IPS DF 6.9 (cell line): Measurements from ENCODE around the gene SKP1.

Experiments used
- DNase-seq: peaks from one replicate; pipeline ENCODE4 v3.0.0-alpha.2; 2013; ENCODE audit warnings: low read depth, low spot score
- H3K27ac ChIP-seq: one replicate; pipeline ENCODE4 v1.5.1; 2013; ENCODE audit warnings: low read length, control low read depth
- H3K27me3 ChIP-seq: 2 replicates; pipeline ENCODE4 v1.6.1; 2013; ENCODE audit warnings: mild to moderate bottlenecking, low read length; ENCODE audit not compliant: control insufficient read depth, insufficient read depth
- H3K36me3 ChIP-seq: 2 replicates; pipeline ENCODE4 v1.6.1; 2013; ENCODE audit warnings: low read length; ENCODE audit not compliant: control insufficient read depth, insufficient read depth
- H3K4me1 ChIP-seq: 2 replicates; pipeline ENCODE4 v1.6.1; 2013; ENCODE audit warnings: low read length; ENCODE audit not compliant: control insufficient read depth, insufficient read depth
- H3K4me3 ChIP-seq: 2 replicates; pipeline ENCODE4 v1.5.1; 2013; ENCODE audit warnings: mild to moderate bottlenecking, low read length
- H3K9me3 ChIP-seq: 2 replicates; pipeline ENCODE4 v1.6.1; 2013; ENCODE audit warnings: low read length, inconsistent platforms; ENCODE audit not compliant: control insufficient read depth, insufficient read depth
- WGBS: extraction: QIAGEN DNeasy Blood & Tissue Kit; methylation state at CpG from one replicate; pipeline ENCODE4 v1.1.7; 2013; ENCODE audit warnings: mixed read lengths, missing lambda C conversion rate; ENCODE audit not compliant: insufficient read length, insufficient coverage; 5-methylcytosine and 5-hydroxymethylcytosine counted together

SKP1 gene

GRCh38 chr5:134207696-134208095 is 30.9 kb upstream of the SKP1 start:
- Histone ChIP-seq H3K4me1 (no peaks in the 10 kb centered on the region; the same call in 1 of the 2 replicates), H3K36me3 (peaks cover 9% of the 10 kb centered on the region; the same call in 1 of the 2 replicates), H3K9me3 (no peaks in the 10 kb centered on the region), H3K4me3 (no peak overlapping the region), H3K27me3 (no peaks in the 10 kb centered on the region), H3K27ac (no peak overlapping the region)
- WGBS: no CpG with 5 or more reads among the region's 1 CpG
- no peak for DNase-seq

GRCh38 chr5:134206627-134207160 is 29.9 kb upstream of the SKP1 start:
- peaks cover 9% of the 10 kb centered on the region; the same call in 1 of the 2 replicates for H3K36me3 ChIP-seq
- DNase-seq: no peak
- WGBS: no CpG with 5 or more reads among the region's 7 CpGs
- H3K27ac ChIP-seq: no peak overlapping the region
- no peaks in the 10 kb centered on the region; the same call in 1 of the 2 replicates for H3K4me1 ChIP-seq
- no peaks in the 10 kb centered on the region for H3K27me3 ChIP-seq
- H3K9me3 ChIP-seq: no peaks in the 10 kb centered on the region
- H3K4me3 ChIP-seq: no peak overlapping the region

DNA sequence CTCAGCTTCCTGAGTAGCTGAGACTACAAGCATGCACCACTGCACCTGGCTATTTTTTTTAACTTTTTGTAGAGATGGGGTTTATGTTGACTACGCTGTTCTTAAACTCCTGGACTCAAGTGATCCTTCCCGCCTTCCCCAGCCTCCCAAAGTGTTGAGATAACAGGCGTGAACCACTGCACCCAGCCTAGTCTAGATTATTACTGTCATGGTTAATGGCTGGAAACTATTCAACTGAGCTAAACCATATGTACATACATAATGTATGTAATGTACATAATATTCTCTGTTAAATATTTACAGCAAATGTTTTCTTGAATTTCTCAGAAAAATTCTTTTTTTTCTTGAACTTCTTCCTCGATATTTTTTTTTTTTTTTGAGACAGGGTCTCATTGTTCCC is 27.8 kb upstream of the SKP1 start:
- Histone ChIP-seq H3K9me3 (no peaks in the 10 kb centered on the region), H3K4me1 (no peaks in the 10 kb centered on the region), H3K36me3 (peaks cover 14% of the 10 kb centered on the region; the same call in 1 of the 2 replicates), H3K27ac (no peak overlapping the region), H3K27me3 (no peaks in the 10 kb centered on the region), H3K4me3 (no peak overlapping the region)
- no CpG with 5 or more reads among the region's 4 CpGs for WGBS
- DNase-seq: no peak

- Histone ChIP-seq H3K4me1 (no peaks in the 10 kb centered on the region), H3K36me3 (peaks cover 18% of the 10 kb centered on the region; the same call in 1 of the 2 replicates), H3K27ac (no peak overlapping the region), H3K9me3 (no peaks in the 10 kb centered on the region), H3K4me3 (no peak overlapping the region), H3K27me3 (no peaks in the 10 kb centered on the region)
- DNase-seq: no peak
- WGBS: no CpG with 5 or more reads among the region's 3 CpGs
These were observed 26.9 kb upstream of the SKP1 start for GRCh38 chr5:134203630-134204029.

DNA sequence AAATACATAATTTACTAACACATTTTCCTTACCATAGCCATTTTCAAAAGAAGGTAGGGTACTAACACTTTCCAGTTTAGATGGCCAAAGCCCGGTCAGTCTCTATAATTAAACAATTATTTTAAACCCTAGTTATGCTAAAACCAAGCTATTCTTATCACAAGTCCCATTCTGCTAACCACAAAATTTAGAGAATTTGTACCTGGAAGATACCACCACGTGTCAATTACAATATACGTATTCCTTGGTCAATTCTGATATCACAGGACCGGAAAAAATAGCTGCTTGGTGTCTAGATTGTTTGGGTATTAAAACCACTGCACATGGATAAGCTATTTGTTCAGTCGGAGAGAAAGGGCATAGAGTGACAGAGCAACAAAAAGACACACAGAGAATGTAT is 18.9 kb upstream of the SKP1 start:
- peaks cover 16% of the 10 kb centered on the region; the same call in 1 of the 2 replicates for H3K36me3 ChIP-seq
- no CpG with 5 or more reads among the region's 5 CpGs for WGBS
- no peak for DNase-seq

GRCh38 chr5:134189031-134189430 is 12.3 kb upstream of the SKP1 start:
- Histone ChIP-seq H3K9me3 (no peaks in the 10 kb centered on the region), H3K4me1 (no peaks in the 10 kb centered on the region), H3K27ac (no peak overlapping the region), H3K4me3 (no peak overlapping the region), H3K27me3 (no peaks in the 10 kb centered on the region), H3K36me3 (no peaks in the 10 kb centered on the region)
- DNase-seq: no peak
- no CpG with 5 or more reads among the region's 3 CpGs for WGBS

More for the DNA sequence above, 18.9 kb upstream of the SKP1 start:
- H3K27me3 ChIP-seq: no peaks in the 10 kb centered on the region
- no peak overlapping the region for H3K27ac ChIP-seq
- no peaks in the 10 kb centered on the region for H3K9me3 ChIP-seq
- H3K4me1 ChIP-seq: no peaks in the 10 kb centered on the region
- no peak overlapping the region for H3K4me3 ChIP-seq

DNA sequence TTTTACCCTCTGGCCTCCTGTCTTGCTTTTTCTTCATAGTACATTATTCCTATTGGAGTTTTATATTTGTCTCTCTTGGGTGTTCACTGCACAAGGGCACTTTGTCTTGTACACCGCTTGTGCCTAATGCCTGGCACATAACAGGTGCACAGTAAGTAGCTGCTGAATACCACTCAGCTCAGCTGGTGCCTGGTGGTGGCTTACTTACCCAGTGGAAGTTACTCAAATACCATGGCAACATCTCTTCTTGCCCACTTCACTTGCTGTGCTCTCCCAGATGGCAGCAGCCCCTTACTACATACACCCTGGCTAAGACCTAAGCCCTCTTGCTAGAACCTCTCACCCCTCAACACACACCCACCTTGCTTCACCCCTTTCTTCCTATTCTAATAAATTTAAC is 11.3 kb upstream of the SKP1 start:
- WGBS: no CpG with 5 or more reads among the region's 1 CpG

DNA sequence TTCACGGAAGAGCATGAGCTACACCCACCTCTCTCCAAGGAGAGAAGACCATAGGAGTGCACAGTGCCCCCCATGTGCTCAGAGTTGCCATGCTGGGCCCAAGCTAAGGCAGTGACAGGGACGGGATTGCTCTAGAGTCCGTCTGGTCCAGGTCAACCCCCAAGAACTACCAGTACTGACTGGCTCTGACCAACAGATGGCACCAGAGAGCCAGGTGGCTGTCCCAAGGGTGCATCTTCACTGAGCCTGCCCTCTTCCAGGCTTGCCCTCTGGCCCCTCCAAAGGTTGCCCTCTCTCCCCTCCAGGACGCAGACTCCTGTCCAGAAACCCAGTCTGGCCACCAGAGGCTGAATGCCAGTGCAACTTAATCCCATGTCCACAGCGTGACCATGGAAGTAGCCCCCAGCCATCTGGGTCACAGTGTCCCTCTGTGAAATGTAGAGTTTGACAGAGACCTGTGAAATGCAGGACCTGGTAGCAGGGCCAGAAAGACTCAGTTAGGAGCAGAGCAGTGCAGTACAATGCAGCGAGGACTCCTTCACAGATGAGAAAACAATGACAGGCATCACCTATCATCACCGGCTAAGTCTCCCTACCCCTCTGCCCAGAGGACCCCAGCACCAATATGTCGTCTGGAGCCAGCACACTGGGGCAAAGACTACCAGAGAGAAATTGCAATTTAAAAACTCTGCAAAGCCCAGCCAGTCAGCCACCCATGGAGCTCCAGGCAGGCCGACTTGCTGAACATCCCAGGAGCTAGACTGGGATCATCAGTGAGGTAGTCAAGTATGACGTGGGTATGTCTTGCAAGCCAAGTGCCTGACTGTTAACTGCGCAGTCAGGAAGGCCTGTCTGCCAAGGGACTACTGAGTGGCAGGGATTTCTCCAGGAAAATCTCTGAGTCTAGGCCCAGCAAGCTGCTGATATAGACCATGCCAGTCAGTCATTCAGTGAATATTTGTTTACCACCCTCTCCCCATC is 7.7 kb upstream of the SKP1 start:
- Histone ChIP-seq H3K9me3 (no peaks in the 10 kb centered on the region), H3K4me1 (no peaks in the 10 kb centered on the region), H3K27me3 (no peaks in the 10 kb centered on the region), H3K36me3 (no peaks in the 10 kb centered on the region), H3K27ac (no peak overlapping the region), H3K4me3 (no peak overlapping the region)
- DNase-seq: peak; percentile 67
- no CpG with 5 or more reads among the region's 11 CpGs for WGBS

More for the DNA sequence above, 11.3 kb upstream of the SKP1 start:
- Histone ChIP-seq H3K27ac (no peak overlapping the region), H3K27me3 (no peaks in the 10 kb centered on the region), H3K4me3 (no peak overlapping the region), H3K4me1 (no peaks in the 10 kb centered on the region), H3K9me3 (no peaks in the 10 kb centered on the region), H3K36me3 (no peaks in the 10 kb centered on the region)
- no peak for DNase-seq

DNA sequence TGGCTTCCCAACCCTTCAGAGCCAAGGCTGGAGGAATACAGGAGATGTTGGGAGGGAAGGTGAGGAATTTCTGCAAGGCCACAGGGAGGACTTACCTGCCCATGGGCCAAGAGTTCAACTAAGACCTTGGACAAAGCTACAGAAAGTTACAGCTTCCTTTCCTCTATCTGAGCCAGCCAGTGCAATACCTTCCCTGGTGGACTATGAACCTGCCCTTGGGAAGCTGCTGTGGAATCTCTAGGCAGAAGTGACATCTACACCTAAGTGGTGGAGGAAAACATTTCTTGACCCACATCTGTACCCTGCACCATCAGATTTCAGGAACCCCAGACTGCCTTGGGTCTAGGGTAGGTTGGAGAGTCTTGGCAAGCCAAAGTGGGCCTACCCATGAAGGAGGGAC is 6.7 kb upstream of the SKP1 start:
- Histone ChIP-seq H3K4me3 (no peak overlapping the region), H3K4me1 (no peaks in the 10 kb centered on the region), H3K36me3 (no peaks in the 10 kb centered on the region), H3K27me3 (no peaks in the 10 kb centered on the region), H3K9me3 (no peaks in the 10 kb centered on the region), H3K27ac (no peak overlapping the region)
- DNase-seq: no peak

GRCh38 chr5:134178096-134178419 is 1.3 kb upstream of the SKP1 start:
- Histone ChIP-seq H3K36me3 (0 out of 2 replicates have a peak, but pooled peaks cover 3% of the 10 kb centered on the region), H3K9me3 (no peaks in the 10 kb centered on the region), H3K4me1 (peaks cover 2% of the 10 kb centered on the region; the same call in 1 of the 2 replicates), H3K27ac (no peak overlapping the region), H3K4me3 (no peak overlapping the region), H3K27me3 (no peaks in the 10 kb centered on the region)
- WGBS: no CpG with 5 or more reads among the region's 3 CpGs
- no peak for DNase-seq
